Measurements from ENCODE around the gene GAP43.

GRCh38 chr3:115689928-115690327 lies 66.6 kb downstream of the GAP43 start:
- no peak for TF ChIP-seq EZH2phosphoT487 (IDR thresholded peaks at IDR 0.05; ENCODE audit: low read depth)
- TF ChIP-seq, protein P1, sequence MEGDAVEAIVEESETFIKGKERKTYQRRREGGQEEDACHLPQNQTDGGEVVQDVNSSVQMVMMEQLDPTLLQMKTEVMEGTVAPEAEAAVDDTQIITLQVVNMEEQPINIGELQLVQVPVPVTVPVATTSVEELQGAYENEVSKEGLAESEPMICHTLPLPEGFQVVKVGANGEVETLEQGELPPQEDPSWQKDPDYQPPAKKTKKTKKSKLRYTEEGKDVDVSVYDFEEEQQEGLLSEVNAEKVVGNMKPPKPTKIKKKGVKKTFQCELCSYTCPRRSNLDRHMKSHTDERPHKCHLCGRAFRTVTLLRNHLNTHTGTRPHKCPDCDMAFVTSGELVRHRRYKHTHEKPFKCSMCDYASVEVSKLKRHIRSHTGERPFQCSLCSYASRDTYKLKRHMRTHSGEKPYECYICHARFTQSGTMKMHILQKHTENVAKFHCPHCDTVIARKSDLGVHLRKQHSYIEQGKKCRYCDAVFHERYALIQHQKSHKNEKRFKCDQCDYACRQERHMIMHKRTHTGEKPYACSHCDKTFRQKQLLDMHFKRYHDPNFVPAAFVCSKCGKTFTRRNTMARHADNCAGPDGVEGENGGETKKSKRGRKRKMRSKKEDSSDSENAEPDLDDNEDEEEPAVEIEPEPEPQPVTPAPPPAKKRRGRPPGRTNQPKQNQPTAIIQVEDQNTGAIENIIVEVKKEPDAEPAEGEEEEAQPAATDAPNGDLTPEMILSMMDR (IDR thresholded peaks at IDR 0.05; ENCODE audit: low read depth, low read length) = no peak

All from OCI-LY3 (cell line).